Panc1 (cell line): ENCODE data around the gene CASR.

Experiments used
- CTCF ChIP-seq: fragments of 450-650 bp; IDR thresholded peaks from 2 replicates; pipeline ENCODE4 v1.5.1; 2017; ENCODE audit warnings: mild to moderate bottlenecking
- POLR2AphosphoS5 ChIP-seq: IDR thresholded peaks from 2 replicates; pipeline ENCODE4 v1.6.1; 2012; ENCODE audit warnings: mild to moderate bottlenecking, low read depth, low read length, moderate library complexity
- TCF7L2 ChIP-seq: IDR thresholded peaks from 2 replicates; pipeline ENCODE4 v1.6.1; 2011; ENCODE audit warnings: mild to moderate bottlenecking, low read depth, low read length, inconsistent platforms
- TF ChIP-seq, protein P1 (sequence below), 2 experiments: IDR thresholded peaks; 2 replicates each; pipeline ENCODE4 v1.6.1; 2011 to 2012; ENCODE audit warnings: low read depth in 2 of 2, control low read depth in 1 of 2, low read length in 1 of 2, mild to moderate bottlenecking in 1 of 2, moderate library complexity in 1 of 2; ENCODE audit not compliant: insufficient read depth in 1 of 2

GRCh38 chr3:122168044-122168443 is 15.4 kb upstream of the CASR start:
- TF ChIP-seq POLR2AphosphoS5, result no peak
- no peak for TF ChIP-seq CTCF
- TF ChIP-seq, protein P1, sequence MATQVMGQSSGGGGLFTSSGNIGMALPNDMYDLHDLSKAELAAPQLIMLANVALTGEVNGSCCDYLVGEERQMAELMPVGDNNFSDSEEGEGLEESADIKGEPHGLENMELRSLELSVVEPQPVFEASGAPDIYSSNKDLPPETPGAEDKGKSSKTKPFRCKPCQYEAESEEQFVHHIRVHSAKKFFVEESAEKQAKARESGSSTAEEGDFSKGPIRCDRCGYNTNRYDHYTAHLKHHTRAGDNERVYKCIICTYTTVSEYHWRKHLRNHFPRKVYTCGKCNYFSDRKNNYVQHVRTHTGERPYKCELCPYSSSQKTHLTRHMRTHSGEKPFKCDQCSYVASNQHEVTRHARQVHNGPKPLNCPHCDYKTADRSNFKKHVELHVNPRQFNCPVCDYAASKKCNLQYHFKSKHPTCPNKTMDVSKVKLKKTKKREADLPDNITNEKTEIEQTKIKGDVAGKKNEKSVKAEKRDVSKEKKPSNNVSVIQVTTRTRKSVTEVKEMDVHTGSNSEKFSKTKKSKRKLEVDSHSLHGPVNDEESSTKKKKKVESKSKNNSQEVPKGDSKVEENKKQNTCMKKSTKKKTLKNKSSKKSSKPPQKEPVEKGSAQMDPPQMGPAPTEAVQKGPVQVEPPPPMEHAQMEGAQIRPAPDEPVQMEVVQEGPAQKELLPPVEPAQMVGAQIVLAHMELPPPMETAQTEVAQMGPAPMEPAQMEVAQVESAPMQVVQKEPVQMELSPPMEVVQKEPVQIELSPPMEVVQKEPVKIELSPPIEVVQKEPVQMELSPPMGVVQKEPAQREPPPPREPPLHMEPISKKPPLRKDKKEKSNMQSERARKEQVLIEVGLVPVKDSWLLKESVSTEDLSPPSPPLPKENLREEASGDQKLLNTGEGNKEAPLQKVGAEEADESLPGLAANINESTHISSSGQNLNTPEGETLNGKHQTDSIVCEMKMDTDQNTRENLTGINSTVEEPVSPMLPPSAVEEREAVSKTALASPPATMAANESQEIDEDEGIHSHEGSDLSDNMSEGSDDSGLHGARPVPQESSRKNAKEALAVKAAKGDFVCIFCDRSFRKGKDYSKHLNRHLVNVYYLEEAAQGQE (IDR thresholded peaks at IDR 0.05; ENCODE audit: insufficient read depth in 1 of 2, low read depth in 2 of 2, low read length in 1 of 2), result no peak
- no peak for TF ChIP-seq TCF7L2
